NCI-H187 treated with DMSO at 0.1 percent for 48 hours (cell line): Measurements from ENCODE around the gene TARS3.

Experiments used
- DNase-seq: peaks from one replicate; lab custom pipeline; 2025; lab: John Stamatoyannopoulos, UW

TARS3 gene

GRCh38 chr15:101604124-101604874 lies 120.0 kb downstream of the TARS3 start:
- DNase-seq: no peak
